Fibroblast of villous mesenchyme (primary cell): ENCODE data around the gene MSI2. TPM values are rescaled to one million over a fixed set of nuclear protein-coding genes. Genes with fewer than 3 reads are reported as not detected.

Experiments used
- DNase-seq: peaks from one replicate; pipeline ENCODE4 v3.0.0-alpha.2; 2010; ENCODE audit warnings: low read depth
- H3K4me3 ChIP-seq: 2 replicates; pipeline ENCODE4 v1.5.1; 2011; ENCODE audit warnings: low read depth, mild to moderate bottlenecking, low read length
- total RNA-seq: library from RNA; depleted of rRNA; stranded (reverse); fragments of >200 nt; gene quantifications from 2 replicates; pipeline ENCODE4 v1.2.3, GENCODE V29; 2012
- TF ChIP-seq, protein P1 (sequence below): IDR thresholded peaks from 2 replicates; pipeline ENCODE4 v1.5.1; 2012; ENCODE audit warnings: low read depth, mild to moderate bottlenecking, low read length; ENCODE audit not compliant: insufficient read depth

The MSI2 gene
- total RNA-seq, 1 donor: 50.1 TPM

DNA sequence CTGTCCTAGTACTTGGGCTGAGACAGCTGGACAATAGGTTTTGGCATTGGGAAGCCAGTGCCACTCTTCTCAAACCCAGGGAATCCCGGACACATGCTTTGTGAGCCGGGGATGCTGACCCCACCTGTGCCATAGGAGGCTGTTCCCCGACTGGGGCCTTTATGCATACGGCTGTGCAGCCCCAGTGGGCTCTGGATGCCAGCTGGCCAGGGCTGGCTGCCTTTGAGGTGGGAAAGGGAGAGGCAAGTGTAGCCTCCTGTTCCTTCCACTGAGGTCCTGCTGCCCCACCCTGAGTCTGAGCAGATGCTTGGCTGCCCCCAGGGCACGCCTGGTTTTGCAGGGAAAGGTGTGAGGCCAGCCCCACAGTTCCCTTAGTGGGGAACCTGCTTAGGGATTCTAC, 383.1 kb downstream of the MSI2 start:
- DNase-seq: no peak
- TF ChIP-seq, protein P1, sequence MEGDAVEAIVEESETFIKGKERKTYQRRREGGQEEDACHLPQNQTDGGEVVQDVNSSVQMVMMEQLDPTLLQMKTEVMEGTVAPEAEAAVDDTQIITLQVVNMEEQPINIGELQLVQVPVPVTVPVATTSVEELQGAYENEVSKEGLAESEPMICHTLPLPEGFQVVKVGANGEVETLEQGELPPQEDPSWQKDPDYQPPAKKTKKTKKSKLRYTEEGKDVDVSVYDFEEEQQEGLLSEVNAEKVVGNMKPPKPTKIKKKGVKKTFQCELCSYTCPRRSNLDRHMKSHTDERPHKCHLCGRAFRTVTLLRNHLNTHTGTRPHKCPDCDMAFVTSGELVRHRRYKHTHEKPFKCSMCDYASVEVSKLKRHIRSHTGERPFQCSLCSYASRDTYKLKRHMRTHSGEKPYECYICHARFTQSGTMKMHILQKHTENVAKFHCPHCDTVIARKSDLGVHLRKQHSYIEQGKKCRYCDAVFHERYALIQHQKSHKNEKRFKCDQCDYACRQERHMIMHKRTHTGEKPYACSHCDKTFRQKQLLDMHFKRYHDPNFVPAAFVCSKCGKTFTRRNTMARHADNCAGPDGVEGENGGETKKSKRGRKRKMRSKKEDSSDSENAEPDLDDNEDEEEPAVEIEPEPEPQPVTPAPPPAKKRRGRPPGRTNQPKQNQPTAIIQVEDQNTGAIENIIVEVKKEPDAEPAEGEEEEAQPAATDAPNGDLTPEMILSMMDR: no peak
- H3K4me3 ChIP-seq: no peak overlapping the region

DNA sequence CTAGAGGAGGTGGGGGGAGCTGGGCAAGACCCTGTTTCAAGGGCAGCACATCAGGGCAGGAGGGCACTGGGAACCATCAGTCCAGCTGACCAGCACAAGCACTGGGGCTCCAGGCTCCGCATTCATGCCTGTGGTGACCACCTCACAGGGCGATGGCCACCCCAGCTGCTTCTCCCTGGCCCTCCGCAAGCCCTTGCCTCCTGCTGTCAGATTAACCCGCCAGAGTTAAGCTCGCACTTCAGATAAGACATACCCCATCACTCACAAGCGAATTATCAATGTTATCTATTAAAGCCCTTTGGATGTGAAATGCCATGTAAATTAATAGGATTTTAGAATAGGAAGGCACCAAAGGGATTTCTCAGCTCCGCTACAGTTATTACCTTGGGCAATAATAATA, 383.8 kb downstream of the MSI2 start:
- TF ChIP-seq, protein P1: no peak
- H3K4me3 ChIP-seq: no peak overlapping the region
- DNase-seq: no peak

DNA sequence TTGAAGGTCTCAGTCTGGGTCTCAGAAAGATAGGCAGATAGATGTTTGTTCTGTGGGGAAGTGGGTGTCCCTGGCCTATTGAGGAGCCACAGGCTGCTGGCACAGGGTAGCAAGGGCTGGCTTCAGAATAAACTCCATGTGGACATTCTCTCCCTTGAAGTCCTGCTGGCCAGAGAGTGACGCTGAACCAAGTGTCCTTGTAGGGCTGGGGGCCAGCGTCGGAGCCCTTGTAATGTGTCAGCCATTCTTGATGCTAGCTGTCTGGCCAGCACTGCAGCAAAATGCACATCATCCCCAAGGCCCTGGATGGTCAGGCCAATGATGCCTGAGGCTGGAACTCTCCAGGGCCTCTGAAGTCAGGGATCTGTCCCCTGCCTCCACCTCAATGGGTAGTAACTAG, 385.4 kb downstream of the MSI2 start:
- TF ChIP-seq, protein P1: no peak
- H3K4me3 ChIP-seq: no peak overlapping the region
- no peak for DNase-seq

DNA sequence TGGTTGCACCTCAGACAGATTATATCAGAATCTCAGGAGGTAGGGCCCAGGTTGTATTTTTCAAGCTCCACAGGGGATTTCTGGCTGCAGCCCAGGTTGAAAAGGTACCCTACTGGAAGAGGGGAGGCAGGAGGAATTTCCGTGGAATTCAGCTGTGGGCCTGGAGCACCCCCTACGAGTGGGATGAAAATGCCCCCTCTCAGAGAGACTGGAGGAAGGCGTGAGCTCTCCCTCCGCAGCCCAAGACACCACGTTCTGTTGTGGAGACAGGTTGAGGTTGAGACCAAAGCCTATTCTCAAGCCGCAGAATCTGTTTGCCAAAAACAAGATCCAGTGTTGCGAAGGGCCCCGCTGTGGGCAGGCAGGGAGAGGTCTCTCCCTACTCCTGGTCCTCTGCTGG, 386.7 kb downstream of the MSI2 start:
- H3K4me3 ChIP-seq: no peak overlapping the region
- TF ChIP-seq, protein P1: no peak
- no peak for DNase-seq

DNA sequence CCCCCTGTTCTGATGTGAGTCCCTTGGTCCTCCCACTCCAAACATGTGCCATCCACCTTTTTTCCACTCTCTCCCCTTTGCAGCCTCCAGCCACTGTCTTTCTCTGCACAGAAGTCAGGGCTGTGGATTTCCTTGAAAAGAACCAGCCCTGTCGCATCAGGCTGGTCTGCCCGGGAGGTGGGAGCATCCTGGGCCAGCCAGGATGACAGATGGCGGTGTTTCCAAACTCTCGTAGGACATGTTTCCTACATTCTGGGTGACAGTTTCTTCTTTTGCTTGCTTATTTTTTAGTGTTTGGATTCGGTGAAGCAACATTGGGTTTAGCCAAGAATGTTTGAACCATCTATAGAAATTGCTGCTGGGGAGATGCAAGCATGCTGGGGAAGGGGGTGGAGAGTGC, 388.0 kb downstream of the MSI2 start:
- TF ChIP-seq, protein P1: no peak
- DNase-seq: no peak
- no peak overlapping the region for H3K4me3 ChIP-seq

DNA sequence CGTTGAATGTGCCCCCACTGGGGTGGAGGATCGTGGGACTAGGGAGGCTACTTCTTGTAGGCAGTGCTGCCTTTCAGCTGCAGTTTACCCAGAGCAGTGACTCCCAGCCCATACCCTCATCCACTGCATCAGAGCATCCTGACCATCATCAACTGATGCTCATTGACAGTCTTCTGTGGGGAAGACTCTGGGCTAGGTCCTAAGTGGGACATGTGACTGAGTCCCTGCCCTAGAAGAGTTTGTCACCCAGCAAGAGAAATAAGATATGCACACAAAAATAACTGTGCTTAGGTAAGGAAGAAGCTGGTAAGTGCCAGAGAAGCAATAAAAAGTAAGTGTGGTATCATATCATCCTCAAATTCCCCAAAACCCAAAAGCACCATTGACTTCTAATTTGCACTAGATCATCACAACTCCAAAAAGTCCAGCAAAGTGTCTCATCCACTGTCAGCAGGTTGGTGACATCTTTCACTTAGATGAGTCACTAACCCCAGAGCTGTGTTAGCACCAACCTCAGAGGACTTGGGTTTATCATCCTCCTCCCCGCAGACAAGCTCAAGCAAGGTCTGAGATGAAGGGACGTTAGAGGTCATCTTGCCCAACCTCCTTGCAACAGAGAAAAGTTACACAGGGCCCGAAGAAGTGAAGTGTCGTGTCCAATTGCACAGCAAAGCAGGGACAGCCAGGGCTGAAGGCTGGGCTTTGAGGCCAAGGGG, 389.8 kb downstream of the MSI2 start:
- TF ChIP-seq, protein P1: no peak
- no peak overlapping the region for H3K4me3 ChIP-seq
- no peak for DNase-seq

DNA sequence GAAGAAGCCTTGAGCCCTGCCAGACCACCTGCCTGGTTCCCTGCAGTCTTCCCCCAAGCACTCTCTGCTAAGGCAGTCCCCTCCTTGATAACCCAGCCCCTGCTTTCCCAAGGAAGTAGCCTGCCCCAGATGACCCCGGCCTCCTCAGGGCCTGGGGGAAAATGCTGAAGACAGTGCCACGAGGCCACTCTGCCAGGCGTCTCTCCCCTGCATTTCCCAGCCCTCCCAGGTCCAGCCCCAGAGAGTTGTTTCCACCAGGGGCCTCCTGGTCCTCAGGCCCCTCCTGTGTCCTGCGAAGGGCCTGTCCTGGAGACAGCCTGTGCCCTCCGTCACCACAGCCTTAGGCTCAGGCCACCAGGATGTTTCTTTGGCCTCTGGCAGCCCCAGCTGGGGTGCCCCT, 392.4 kb downstream of the MSI2 start:
- DNase-seq: no peak
- no peak overlapping the region for H3K4me3 ChIP-seq
- TF ChIP-seq, protein P1: no peak
